ENCODE results near the gene SLC49A3. TPM values are rescaled to one million over a fixed set of nuclear protein-coding genes. Genes with fewer than 3 reads are reported as not detected.

Gene SLC49A3
- total RNA-seq, 2 experiments from 2014 or later = not detected

GRCh38 chr4:653080-653821 lies 35.7 kb downstream of the SLC49A3 start:
- TF ChIP-seq, protein P1, sequence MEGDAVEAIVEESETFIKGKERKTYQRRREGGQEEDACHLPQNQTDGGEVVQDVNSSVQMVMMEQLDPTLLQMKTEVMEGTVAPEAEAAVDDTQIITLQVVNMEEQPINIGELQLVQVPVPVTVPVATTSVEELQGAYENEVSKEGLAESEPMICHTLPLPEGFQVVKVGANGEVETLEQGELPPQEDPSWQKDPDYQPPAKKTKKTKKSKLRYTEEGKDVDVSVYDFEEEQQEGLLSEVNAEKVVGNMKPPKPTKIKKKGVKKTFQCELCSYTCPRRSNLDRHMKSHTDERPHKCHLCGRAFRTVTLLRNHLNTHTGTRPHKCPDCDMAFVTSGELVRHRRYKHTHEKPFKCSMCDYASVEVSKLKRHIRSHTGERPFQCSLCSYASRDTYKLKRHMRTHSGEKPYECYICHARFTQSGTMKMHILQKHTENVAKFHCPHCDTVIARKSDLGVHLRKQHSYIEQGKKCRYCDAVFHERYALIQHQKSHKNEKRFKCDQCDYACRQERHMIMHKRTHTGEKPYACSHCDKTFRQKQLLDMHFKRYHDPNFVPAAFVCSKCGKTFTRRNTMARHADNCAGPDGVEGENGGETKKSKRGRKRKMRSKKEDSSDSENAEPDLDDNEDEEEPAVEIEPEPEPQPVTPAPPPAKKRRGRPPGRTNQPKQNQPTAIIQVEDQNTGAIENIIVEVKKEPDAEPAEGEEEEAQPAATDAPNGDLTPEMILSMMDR (conservative IDR thresholded peaks at IDR 0.05; ENCODE audit: low read length) = no peak
- TF ChIP-seq EZH2phosphoT487 (IDR thresholded peaks at IDR 0.05; ENCODE audit: borderline replicate concordance, low read depth, low read length) = no peak
- DNase-seq (ENCODE audit: low spot score) = no peak
- no peaks in the 10 kb centered on the region for H3K79me2 ChIP-seq (ENCODE audit: insufficient read depth, low read depth, low read length)
- no peaks in the 10 kb centered on the region for H3K9me3 ChIP-seq (ENCODE audit: low read length)
- H4K20me1 ChIP-seq (ENCODE audit: insufficient read depth, low read length) = no peaks in the 10 kb centered on the region
- ChIA-PET CTCF (ENCODE audit: unreplicated experiment) (no interaction called here), POLR2A (no interaction called here)
- no peaks in the 10 kb centered on the region for H3K36me3 ChIP-seq (ENCODE audit: insufficient read depth, low read length)
- H3K4me1 ChIP-seq (ENCODE audit: insufficient read depth, low read length, poor library complexity, severe bottlenecking) = no peaks in the 10 kb centered on the region
- H2AFZ ChIP-seq (ENCODE audit: low read length) = no peak overlapping the region
- BruUV-seq (replicated peaks) = no TSS peak
- intact Hi-C loops (cut with micrococcal nuclease; ENCODE audit: unreplicated experiment) = no loop called here
- H3K4me3 ChIP-seq (ENCODE audit: low read depth, low read length, poor library complexity, severe bottlenecking) = no peak overlapping the region
- H3K9me2 ChIP-seq (ENCODE audit: insufficient read depth, low read length) = no peaks in the 10 kb centered on the region
- H3K4me2 ChIP-seq (ENCODE audit: low read length) = no peak overlapping the region
- H3K27ac ChIP-seq (ENCODE audit: low read depth, low read length, poor library complexity, severe bottlenecking) = no peak overlapping the region

- H3K9me2 ChIP-seq (ENCODE audit: insufficient read depth, low read length) = no peaks in the 10 kb centered on the region
- H3K36me3 ChIP-seq (ENCODE audit: insufficient read depth, low read length) = no peaks in the 10 kb centered on the region
- H3K4me2 ChIP-seq (ENCODE audit: low read length) = no peak overlapping the region
- intact Hi-C loops (cut with micrococcal nuclease; ENCODE audit: unreplicated experiment) = no loop called here
- DNase-seq (ENCODE audit: low spot score) = no peak
- H3K4me3 ChIP-seq (ENCODE audit: low read depth, low read length, poor library complexity, severe bottlenecking) = no peak overlapping the region
- ChIA-PET POLR2A (no interaction called here), CTCF (ENCODE audit: unreplicated experiment) (no interaction called here)
- no TSS peak for BruUV-seq (replicated peaks)
- H3K4me1 ChIP-seq (ENCODE audit: insufficient read depth, low read length, poor library complexity, severe bottlenecking) = no peaks in the 10 kb centered on the region
- H4K20me1 ChIP-seq (ENCODE audit: insufficient read depth, low read length) = no peaks in the 10 kb centered on the region
- H3K9me3 ChIP-seq (ENCODE audit: low read length) = no peaks in the 10 kb centered on the region
- no peak overlapping the region for H3K27ac ChIP-seq (ENCODE audit: low read depth, low read length, poor library complexity, severe bottlenecking)
- TF ChIP-seq EZH2phosphoT487 (IDR thresholded peaks at IDR 0.05; ENCODE audit: borderline replicate concordance, low read depth, low read length) = no peak
- TF ChIP-seq, protein P1 (conservative IDR thresholded peaks at IDR 0.05; ENCODE audit: low read length) = no peak
- H3K79me2 ChIP-seq (ENCODE audit: insufficient read depth, low read depth, low read length) = no peaks in the 10 kb centered on the region
- H2AFZ ChIP-seq (ENCODE audit: low read length) = no peak overlapping the region
These were observed 36.9 kb downstream of the SLC49A3 start for GRCh38 chr4:651884-652642.
